A673 (cell line): ENCODE data around the gene GRB14. TPM values are rescaled to one million over a fixed set of nuclear protein-coding genes. Genes with fewer than 3 reads are reported as not detected.
A peak's percentile ranks its signal among the peaks of the same experiment; 100 is the strongest.
"Not testable (repeated sequence)": the region's sequence is repeated elsewhere in the genome, so short reads cannot be mapped to it uniquely, and the experiment has no call there.

Source experiments
- BruUV-seq: library from RNA; stranded (reverse); fragments of 400-500 nt; replicated peaks from 2 replicates; lab custom pipeline; 2021; lab: Mats Ljungman, UMichigan
- CTCF ChIA-PET: fragments of 300-600 bp; sonication (Branson Sonifier 250); formaldehyde crosslinking; loops from one replicate; lab custom pipeline; 2022; ENCODE audit warnings: antibody characterized with exemption; lab: Charles Lee
- POLR2A ChIA-PET: fragments of 300-600 bp; sonication (Branson Sonifier 250); formaldehyde crosslinking; loops from one replicate; lab custom pipeline; 2022; ENCODE audit warnings: antibody characterized with exemption; ENCODE audit not compliant: low non-redundant PET; lab: Charles Lee
- DNase-seq: peaks from one replicate; pipeline ENCODE4 v3.0.0-alpha.2; 2015; ENCODE audit warnings: low spot score
- H3K27ac ChIP-seq: fragments of 200-600 bp; sonication (generic); 2 replicates; pipeline ENCODE4 v1.5.1; 2016; ENCODE audit warnings: mixed run types, low read depth, mild to moderate bottlenecking, mixed read lengths, antibody characterized with exemption, low read length; ENCODE audit not compliant: poor library complexity, severe bottlenecking
- H3K27me3 ChIP-seq: fragments of 200-600 bp; sonication (generic); replicated peaks from 2 replicates; pipeline ENCODE4 v1.6.1; 2017; ENCODE audit warnings: mixed run types, low read depth, mild to moderate bottlenecking, mixed read lengths, antibody characterized with exemption, low read length; ENCODE audit not compliant: insufficient read depth, poor library complexity
- H3K36me3 ChIP-seq: fragments of 200-600 bp; sonication (generic); 2 replicates; pipeline ENCODE4 v1.6.1; 2016; ENCODE audit warnings: mixed run types, mild to moderate bottlenecking, mixed read lengths, antibody characterized with exemption, low read length; ENCODE audit not compliant: insufficient read depth, poor library complexity, severe bottlenecking
- H3K4me1 ChIP-seq: fragments of 200-600 bp; sonication (generic); 2 replicates; pipeline ENCODE4 v1.6.1; 2017; ENCODE audit warnings: mixed run types, mild to moderate bottlenecking, mixed read lengths, antibody characterized with exemption, low read length; ENCODE audit not compliant: insufficient read depth, poor library complexity, severe bottlenecking
- H3K4me3 ChIP-seq: fragments of 200-600 bp; sonication (generic); 2 replicates; pipeline ENCODE4 v1.5.1; 2016; ENCODE audit warnings: low read depth, mixed run types, mild to moderate bottlenecking, mixed read lengths, low read length; ENCODE audit not compliant: poor library complexity, severe bottlenecking
- H3K9me3 ChIP-seq: fragments of 200-600 bp; sonication (generic); 2 replicates; pipeline ENCODE4 v1.6.1; 2016; ENCODE audit warnings: mixed run types, low read depth, mild to moderate bottlenecking, mixed read lengths, antibody characterized with exemption, low read length; ENCODE audit not compliant: poor library complexity, severe bottlenecking
- CTCF ChIP-seq: fragments of 300-800, 200-600 bp; sonication (generic); conservative IDR thresholded peaks from 2 replicates; pipeline ENCODE4 v1.5.1; 2017; ENCODE audit warnings: low read depth, mild to moderate bottlenecking, antibody characterized with exemption, low read length, moderate library complexity, mixed read lengths
- EZH2 ChIP-seq: fragments of 200-600 bp; sonication (generic); IDR thresholded peaks from 2 replicates; pipeline ENCODE4 v1.6.1; 2017; ENCODE audit warnings: borderline replicate concordance, low read depth, mild to moderate bottlenecking, mixed read lengths, antibody characterized with exemption, low read length; ENCODE audit not compliant: poor library complexity, severe bottlenecking
- intact Hi-C: fragments of 100-400 bp; cut with micrococcal nuclease; formaldehyde crosslinking; loops from one replicate; pipeline ENCODE4 v1.10.0; 2022; ENCODE audit not compliant: unreplicated experiment
- total RNA-seq: library from RNA; stranded (reverse); gene quantifications from 2 replicates; pipeline ENCODE4 v1.2.3, GENCODE V29; 2021

Gene GRB14
- total RNA-seq, 1 experiment from 2014 or later: 0.73 TPM

- Histone ChIP-seq H3K4me3 (no peak overlapping the region), H3K27me3 (no peaks in the 10 kb centered on the region), H3K4me1 (no peaks in the 10 kb centered on the region), H3K9me3 (no peaks in the 10 kb centered on the region), H3K36me3 (no peaks in the 10 kb centered on the region), H3K27ac (no peak overlapping the region)
- TF ChIP-seq EZH2 (no peak), CTCF (no peak)
- CTCF ChIA-PET: no interaction called here
- intact Hi-C loops: no loop called here
- no peak for DNase-seq
- POLR2A ChIA-PET: no interaction called here
- no TSS peak for BruUV-seq
Observed at GRCh38 chr2:164642946-164643555, 21.8 kb upstream of the GRB14 start.

- no TSS peak for BruUV-seq
- Histone ChIP-seq H3K4me3 (no peak overlapping the region), H3K4me1 (no peaks in the 10 kb centered on the region), H3K36me3 (no peaks in the 10 kb centered on the region), H3K27ac (no peak overlapping the region), H3K27me3 (no peaks in the 10 kb centered on the region), H3K9me3 (no peaks in the 10 kb centered on the region)
- POLR2A ChIA-PET: no interaction called here
- intact Hi-C loops: no loop called here
- DNase-seq: peak; percentile 18
- CTCF ChIA-PET: no interaction called here
- TF ChIP-seq CTCF (no peak), EZH2 (no peak)
Observed at GRCh38 chr2:164642268-164642667, 21.0 kb upstream of the GRB14 start.

- POLR2A ChIA-PET, DNase-seq, BruUV-seq, H3K36me3 ChIP-seq, H3K27ac ChIP-seq, H3K4me1 ChIP-seq, H3K27me3 ChIP-seq, H3K9me3 ChIP-seq, intact Hi-C loops, CTCF ChIA-PET, H3K4me3 ChIP-seq: not testable (repeated sequence)
Observed at GRCh38 chr2:164628319-164628718, 7.0 kb upstream of the GRB14 start.

DNA sequence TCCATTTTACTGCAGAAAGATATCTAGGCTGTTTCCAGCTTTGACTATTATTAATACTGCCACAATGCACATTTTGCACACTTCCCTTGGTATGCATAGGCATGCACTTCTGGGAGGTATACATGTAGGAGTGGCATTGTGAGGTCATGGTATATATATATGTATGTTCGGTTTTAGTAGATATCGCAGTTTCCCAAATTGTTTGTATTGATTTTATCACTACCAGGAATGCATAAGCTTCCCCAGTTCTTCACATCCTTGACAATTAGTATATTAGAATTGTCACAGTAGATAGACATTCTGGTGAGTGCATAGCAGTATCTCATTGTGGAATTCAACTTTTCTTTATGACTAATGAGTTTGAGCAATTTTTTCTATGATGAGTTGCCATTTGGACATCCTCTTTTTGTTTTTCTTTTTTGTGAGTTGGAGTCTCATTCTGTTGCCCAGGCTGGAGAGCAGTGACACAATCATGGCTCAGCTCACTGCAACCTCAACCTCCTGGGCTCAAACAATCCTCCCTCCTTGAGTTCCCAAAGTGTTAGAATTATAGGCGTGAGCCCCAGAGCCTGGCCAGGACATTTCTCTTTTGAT lies 4.2 kb upstream of the GRB14 start:
- BruUV-seq: no TSS peak
- Histone ChIP-seq H3K27ac (no peak overlapping the region), H3K4me1 (no peaks in the 10 kb centered on the region), H3K9me3 (no peaks in the 10 kb centered on the region), H3K27me3 (no peaks in the 10 kb centered on the region), H3K4me3 (no peak overlapping the region), H3K36me3 (no peaks in the 10 kb centered on the region)
- POLR2A ChIA-PET: no interaction called here
- no peak for DNase-seq
- TF ChIP-seq CTCF (no peak), EZH2 (no peak)
- intact Hi-C loops: no loop called here
- CTCF ChIA-PET: no interaction called here
